ENCODE results near the gene FGFR2. TPM values are rescaled to one million over a fixed set of nuclear protein-coding genes. Genes with fewer than 3 reads are reported as not detected.

The FGFR2 gene
- total RNA-seq, 2 experiments from 2014 or later: 0.14 to 0.22 TPM

DNA sequence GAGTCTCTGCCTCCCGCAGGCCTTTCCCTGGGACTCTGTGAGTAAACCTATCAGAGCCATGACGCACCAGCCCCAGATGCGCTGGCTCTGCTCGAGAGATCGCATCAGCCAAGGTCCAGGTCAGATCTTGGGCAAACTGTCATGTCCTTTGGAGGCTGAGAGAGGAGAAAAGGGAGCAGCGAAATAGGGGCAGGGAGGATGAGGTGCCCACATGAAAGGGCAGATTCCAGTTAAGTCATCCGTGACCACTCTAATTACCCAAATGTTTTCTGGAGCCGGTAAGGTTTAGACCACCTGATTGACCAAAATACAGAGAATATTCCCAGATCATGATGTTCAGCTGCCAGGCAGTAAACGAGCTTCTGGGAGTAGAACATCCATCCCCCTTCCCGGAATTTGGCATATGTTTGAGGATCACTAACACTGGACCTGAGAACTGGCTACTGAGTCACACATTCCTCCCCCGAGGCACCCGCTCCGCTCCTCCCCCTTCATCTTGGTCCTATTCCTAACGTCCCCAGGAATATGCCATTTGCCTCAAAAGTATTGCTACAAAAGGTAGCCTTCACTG lies 88.0 kb downstream of the FGFR2 start:
- Histone ChIP-seq H3K4me1 (ENCODE audit: insufficient read depth, low read length) (peaks cover 3% of the 10 kb centered on the region), H3K9me3 (ENCODE audit: control insufficient read depth in 1 of 2, insufficient read depth in 1 of 2, low read length in 2 of 2) (peaks cover 0 to 3% of the 10 kb centered on the region in 2 experiments), H3K36me3 (ENCODE audit: insufficient read depth, low read length) (no peaks in the 10 kb centered on the region), H3K27ac (ENCODE audit: low read depth in 1 of 2, low read length in 2 of 2) (no peak overlapping the region), H3K27me3 (ENCODE audit: control insufficient read depth in 1 of 2, insufficient read depth in 2 of 2, low read length in 2 of 2) (no peaks in the 10 kb centered on the region), H3K4me3 (ENCODE audit: low read length) (no peak overlapping the region)
- DNase-seq (no peak), ATAC-seq (ENCODE audit: poor library complexity) (no peak)
- no peak overlapping the region for H3K27ac Mint-ChIP-seq
- H3K27me3 Mint-ChIP-seq: no peaks in the 10 kb centered on the region
- CTCF ChIA-PET: no interaction called here
- H3K4me1 Mint-ChIP-seq (ENCODE audit: low read depth): no peaks in the 10 kb centered on the region
- intact Hi-C loops (cut with DNase I, micrococcal nuclease): no loop called here
- no peaks in the 10 kb centered on the region for H3K36me3 Mint-ChIP-seq (ENCODE audit: low read depth)
- no peaks in the 10 kb centered on the region for H3K9me3 Mint-ChIP-seq
- no peak overlapping the region for H3K4me3 Mint-ChIP-seq
- POLR2A ChIA-PET: no interaction called here
- TF ChIP-seq, protein P1, sequence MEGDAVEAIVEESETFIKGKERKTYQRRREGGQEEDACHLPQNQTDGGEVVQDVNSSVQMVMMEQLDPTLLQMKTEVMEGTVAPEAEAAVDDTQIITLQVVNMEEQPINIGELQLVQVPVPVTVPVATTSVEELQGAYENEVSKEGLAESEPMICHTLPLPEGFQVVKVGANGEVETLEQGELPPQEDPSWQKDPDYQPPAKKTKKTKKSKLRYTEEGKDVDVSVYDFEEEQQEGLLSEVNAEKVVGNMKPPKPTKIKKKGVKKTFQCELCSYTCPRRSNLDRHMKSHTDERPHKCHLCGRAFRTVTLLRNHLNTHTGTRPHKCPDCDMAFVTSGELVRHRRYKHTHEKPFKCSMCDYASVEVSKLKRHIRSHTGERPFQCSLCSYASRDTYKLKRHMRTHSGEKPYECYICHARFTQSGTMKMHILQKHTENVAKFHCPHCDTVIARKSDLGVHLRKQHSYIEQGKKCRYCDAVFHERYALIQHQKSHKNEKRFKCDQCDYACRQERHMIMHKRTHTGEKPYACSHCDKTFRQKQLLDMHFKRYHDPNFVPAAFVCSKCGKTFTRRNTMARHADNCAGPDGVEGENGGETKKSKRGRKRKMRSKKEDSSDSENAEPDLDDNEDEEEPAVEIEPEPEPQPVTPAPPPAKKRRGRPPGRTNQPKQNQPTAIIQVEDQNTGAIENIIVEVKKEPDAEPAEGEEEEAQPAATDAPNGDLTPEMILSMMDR (IDR thresholded peaks at IDR 0.05): no peak

GRCh38 chr10:121509796-121510195 lies 88.4 kb downstream of the FGFR2 start:
- H3K27me3 Mint-ChIP-seq: no peaks in the 10 kb centered on the region
- H3K4me1 ChIP-seq (ENCODE audit: insufficient read depth, low read length): peaks cover 2% of the 10 kb centered on the region
- no peaks in the 10 kb centered on the region for H3K36me3 Mint-ChIP-seq (ENCODE audit: low read depth)
- no peaks in the 10 kb centered on the region for H3K36me3 ChIP-seq (ENCODE audit: insufficient read depth, low read length)
- H3K9me3 ChIP-seq (ENCODE audit: control insufficient read depth in 1 of 2, insufficient read depth in 1 of 2, low read length in 2 of 2): peaks cover 0 to under 1% of the 10 kb centered on the region in 2 experiments
- no peak overlapping the region for H3K27ac ChIP-seq (ENCODE audit: low read depth in 1 of 2, low read length in 2 of 2)
- H3K27me3 ChIP-seq (ENCODE audit: control insufficient read depth in 1 of 2, insufficient read depth in 2 of 2, low read length in 2 of 2): no peaks in the 10 kb centered on the region
- H3K27ac Mint-ChIP-seq: no peak overlapping the region
- TF ChIP-seq, protein P1 (IDR thresholded peaks at IDR 0.05): no peak
- POLR2A ChIA-PET: no interaction called here
- ATAC-seq (ENCODE audit: poor library complexity) (no peak), DNase-seq (no peak)
- no peaks in the 10 kb centered on the region for H3K9me3 Mint-ChIP-seq
- no peak overlapping the region for H3K4me3 Mint-ChIP-seq
- H3K4me3 ChIP-seq (ENCODE audit: low read length): no peak overlapping the region
- CTCF ChIA-PET: no interaction called here
- intact Hi-C loops (cut with DNase I, micrococcal nuclease): no loop called here
- no peaks in the 10 kb centered on the region for H3K4me1 Mint-ChIP-seq (ENCODE audit: low read depth)

DNA sequence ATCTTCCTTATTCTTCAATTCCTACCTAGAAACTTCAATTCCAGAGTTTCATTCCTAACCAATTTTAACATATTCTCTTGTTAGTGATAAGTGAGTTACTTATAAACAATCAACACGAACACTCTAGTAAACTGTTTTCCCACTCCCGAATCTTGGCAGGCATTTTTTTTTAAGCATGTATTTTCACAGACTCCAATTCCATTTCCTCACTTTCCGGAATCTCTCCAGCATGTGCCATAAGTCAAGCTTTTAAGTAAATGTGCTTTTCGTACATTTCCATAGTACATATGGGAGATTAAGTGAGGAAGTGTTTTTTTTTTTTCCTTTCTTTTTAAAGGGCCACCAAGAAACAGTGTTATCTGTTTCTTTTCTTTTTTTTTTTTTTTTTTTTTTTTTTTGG lies 89.1 kb downstream of the FGFR2 start:
- H3K36me3 Mint-ChIP-seq (ENCODE audit: low read depth): no peaks in the 10 kb centered on the region
- ATAC-seq (ENCODE audit: poor library complexity) (no peak), DNase-seq (no peak)
- no peaks in the 10 kb centered on the region for H3K36me3 ChIP-seq (ENCODE audit: insufficient read depth, low read length)
- H3K4me3 Mint-ChIP-seq: no peak overlapping the region
- TF ChIP-seq, protein P1 (IDR thresholded peaks at IDR 0.05): no peak
- H3K27me3 Mint-ChIP-seq: no peaks in the 10 kb centered on the region
- ChIA-PET CTCF (no interaction called here), POLR2A (no interaction called here)
- H3K27me3 ChIP-seq (ENCODE audit: control insufficient read depth in 1 of 2, insufficient read depth in 2 of 2, low read length in 2 of 2): no peaks in the 10 kb centered on the region
- no peak overlapping the region for H3K27ac Mint-ChIP-seq
- no peak overlapping the region for H3K27ac ChIP-seq (ENCODE audit: low read depth in 1 of 2, low read length in 2 of 2)
- intact Hi-C loops (cut with DNase I, micrococcal nuclease): no loop called here
- no peaks in the 10 kb centered on the region for H3K4me1 ChIP-seq (ENCODE audit: insufficient read depth, low read length)
- no peaks in the 10 kb centered on the region for H3K9me3 Mint-ChIP-seq
- H3K4me3 ChIP-seq (ENCODE audit: low read length): no peak overlapping the region
- no peaks in the 10 kb centered on the region for H3K9me3 ChIP-seq (ENCODE audit: control insufficient read depth in 1 of 2, insufficient read depth in 1 of 2, low read length in 2 of 2)
- H3K4me1 Mint-ChIP-seq (ENCODE audit: low read depth): no peaks in the 10 kb centered on the region

All from CD4-positive, alpha-beta T cell (primary cell).